Measurements from ENCODE around the gene GFAP.

- TF ChIP-seq, protein P1, sequence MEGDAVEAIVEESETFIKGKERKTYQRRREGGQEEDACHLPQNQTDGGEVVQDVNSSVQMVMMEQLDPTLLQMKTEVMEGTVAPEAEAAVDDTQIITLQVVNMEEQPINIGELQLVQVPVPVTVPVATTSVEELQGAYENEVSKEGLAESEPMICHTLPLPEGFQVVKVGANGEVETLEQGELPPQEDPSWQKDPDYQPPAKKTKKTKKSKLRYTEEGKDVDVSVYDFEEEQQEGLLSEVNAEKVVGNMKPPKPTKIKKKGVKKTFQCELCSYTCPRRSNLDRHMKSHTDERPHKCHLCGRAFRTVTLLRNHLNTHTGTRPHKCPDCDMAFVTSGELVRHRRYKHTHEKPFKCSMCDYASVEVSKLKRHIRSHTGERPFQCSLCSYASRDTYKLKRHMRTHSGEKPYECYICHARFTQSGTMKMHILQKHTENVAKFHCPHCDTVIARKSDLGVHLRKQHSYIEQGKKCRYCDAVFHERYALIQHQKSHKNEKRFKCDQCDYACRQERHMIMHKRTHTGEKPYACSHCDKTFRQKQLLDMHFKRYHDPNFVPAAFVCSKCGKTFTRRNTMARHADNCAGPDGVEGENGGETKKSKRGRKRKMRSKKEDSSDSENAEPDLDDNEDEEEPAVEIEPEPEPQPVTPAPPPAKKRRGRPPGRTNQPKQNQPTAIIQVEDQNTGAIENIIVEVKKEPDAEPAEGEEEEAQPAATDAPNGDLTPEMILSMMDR (IDR thresholded peaks at IDR 0.05): no peak
- TF ChIP-seq POLR2A (IDR thresholded peaks at IDR 0.05): no peak
These were observed 6.8 kb upstream of the GFAP start for GRCh38 chr17:44922136-44922535.
